B cell (primary cell): ENCODE data around the gene COPS4. TPM values are rescaled to one million over a fixed set of nuclear protein-coding genes. Genes with fewer than 3 reads are reported as not detected.

Source experiments
- ATAC-seq: fragments of 200-7000 bp; cut with Tn5 transposase; one replicate; pipeline ENCODE4 v1.10.0; 2021; ENCODE audit warnings: low read depth, mild to moderate bottlenecking, moderate number of reproducible peaks, moderate library complexity
- CTCF ChIA-PET: fragments of 350-600 bp; sonication (Branson Sonifier 250); formaldehyde crosslinking; loops from one replicate; lab custom pipeline; 2021; ENCODE audit warnings: antibody characterized with exemption, inconsistent platforms; lab: Charles Lee
- POLR2A ChIA-PET: fragments of 350-600 bp; sonication (Branson Sonifier 250); formaldehyde crosslinking; loops from one replicate; lab custom pipeline; 2021; ENCODE audit warnings: antibody characterized with exemption; lab: Charles Lee
- DNase-seq: peaks from one replicate; pipeline ENCODE4 v3.0.0; 2013
- H2AFZ ChIP-seq: 2 replicates; pipeline ENCODE4 v1.6.1; 2012; ENCODE audit warnings: mild to moderate bottlenecking, low read depth, low read length; ENCODE audit not compliant: insufficient read depth, poor library complexity, severe bottlenecking
- H3K27ac ChIP-seq, 2 donors: 1 replicate in 1 of 2; 2 replicates in 1 of 2; pipeline ENCODE4 v1.5.1; 2012 to 2013; ENCODE audit warnings: low read length in 2 of 2, mild to moderate bottlenecking in 2 of 2, moderate library complexity in 1 of 2
- H3K27me3 ChIP-seq, 4 experiments: fragments of 200-600 bp in 1 of 4; sonication (generic) in 1 of 4; replicated peaks in 1 of 4; 1 replicate in 2 of 4; 2 replicates in 2 of 4; pipeline versions ENCODE4 v1.6.1 to v1.7.0; 2013 to 2016; ENCODE audit warnings: low read length in 3 of 4, mild to moderate bottlenecking in 2 of 4, mixed read lengths in 1 of 4, moderate library complexity in 1 of 4; ENCODE audit not compliant: insufficient read depth in 4 of 4, control insufficient read depth in 3 of 4; ENCODE audit errors: control extremely low read depth in 1 of 4
- H3K36me3 ChIP-seq, 2 experiments: replicated peaks in 1 of 2; 1 replicate in 1 of 2; 2 replicates in 1 of 2; pipeline versions ENCODE4 v1.6.1 to v1.7.1; 2013; ENCODE audit warnings: low read length in 1 of 2; ENCODE audit not compliant: insufficient read depth in 2 of 2, control insufficient read depth in 1 of 2; ENCODE audit errors: control extremely low read depth in 1 of 2, extremely low read depth in 1 of 2
- H3K4me1 ChIP-seq, 2 donors: fragments of 200-600 bp in 1 of 2; sonication (generic) in 1 of 2; 1 replicate in 1 of 2; 2 replicates in 1 of 2; pipeline versions ENCODE4 v1.5.1 to v1.6.1; 2013 to 2017; ENCODE audit warnings: low read length in 2 of 2; ENCODE audit not compliant: control insufficient read depth in 2 of 2, insufficient read depth in 2 of 2
- H3K4me2 ChIP-seq: replicated peaks from 2 replicates; pipeline ENCODE3; 2012; ENCODE audit warnings: mild to moderate bottlenecking, low read depth, low read length; ENCODE audit not compliant: poor library complexity, severe bottlenecking
- H3K4me3 ChIP-seq, 5 experiments: fragments of 200-600 bp in 1 of 5; sonication (generic) in 1 of 5; 1 replicate in 3 of 5; 2 replicates in 2 of 5; pipeline versions ENCODE4 v1.5.1 to v1.7.0; 2011 to 2016; ENCODE audit warnings: low read length in 4 of 5, mild to moderate bottlenecking in 4 of 5, low read depth in 2 of 5, control low read depth in 1 of 5, moderate library complexity in 1 of 5; ENCODE audit not compliant: insufficient read depth in 1 of 5; ENCODE audit errors: control extremely low read depth in 1 of 5, extremely low read depth in 1 of 5
- H3K79me2 ChIP-seq: fragments of 200-600 bp; sonication (generic); one replicate; pipeline ENCODE4 v1.6.0; 2016; ENCODE audit warnings: low read length; ENCODE audit not compliant: control insufficient read depth, insufficient read depth
- H3K9ac ChIP-seq: fragments of 200-600 bp; sonication (generic); 2 replicates; pipeline ENCODE4 v1.6.1; 2017; ENCODE audit warnings: mild to moderate bottlenecking, low read length, moderate library complexity
- H3K9me3 ChIP-seq, 3 donors: one replicate each; pipeline versions ENCODE4 v1.6.1 to v1.7.1; 2013; ENCODE audit warnings: low read length in 2 of 3; ENCODE audit not compliant: control insufficient read depth in 2 of 3, insufficient read depth in 1 of 3; ENCODE audit errors: control extremely low read depth in 1 of 3
- H4K20me1 ChIP-seq: 2 replicates; pipeline ENCODE4 v1.6.0; 2012; ENCODE audit warnings: mild to moderate bottlenecking, low read length; ENCODE audit not compliant: insufficient read depth, control insufficient read depth, poor library complexity, severe bottlenecking
- H3K27ac Mint-ChIP-seq: one replicate; pipeline ENCODE4 v1.8.0; 2021; ENCODE audit warnings: mixed read lengths
- H3K27me3 Mint-ChIP-seq: one replicate; pipeline ENCODE4 v1.8.0; 2021; ENCODE audit warnings: mixed read lengths
- H3K4me1 Mint-ChIP-seq: one replicate; pipeline ENCODE4 v1.8.0; 2021; ENCODE audit warnings: mixed read lengths
- H3K4me3 Mint-ChIP-seq: one replicate; pipeline ENCODE4 v1.8.0; 2021; ENCODE audit warnings: mixed read lengths
- H3K9me3 Mint-ChIP-seq: one replicate; pipeline ENCODE4 v1.8.0; 2022; ENCODE audit warnings: mixed read lengths; ENCODE audit not compliant: insufficient read depth
- CTCF ChIP-seq: fragments of 200-600 bp; IDR thresholded peaks from one replicate; pipeline ENCODE4 v1.8.0; 2022; ENCODE audit warnings: antibody characterized with exemption, mild to moderate bottlenecking
- WGBS: methylation state at CpG from one replicate; pipeline ENCODE4 v1.1.5; 2013; ENCODE audit warnings: missing lambda C conversion rate; ENCODE audit not compliant: insufficient coverage; 5-methylcytosine and 5-hydroxymethylcytosine counted together
- intact Hi-C: fragments of 100-400 bp; cut with micrococcal nuclease; formaldehyde crosslinking; loops from one replicate; pipeline ENCODE4 v1.10.0; 2022
- polyA plus RNA-seq: library from polyadenylated mRNA; depleted of rRNA; stranded (reverse); fragments of >200 nt; gene quantifications from 2 replicates; pipeline ENCODE4 v1.2.3, GENCODE V29; 2012
- total RNA-seq, 2 donors: library from RNA; stranded (reverse); fragments of 120-200 nt in 1 of 2; gene quantifications; 1 replicate in 1 of 2; 2 replicates in 1 of 2; pipeline versions ENCODE4 v1.2.3 to v1.2.4, GENCODE V29; 2013 to 2022

The COPS4 gene
- total and polyA plus RNA-seq, 2 donors (not counting 1 experiment from before 2014, with no cell fraction given) = 12.0 to 24.5 TPM

GRCh38 chr4:83065266-83065665, 30.3 kb downstream of the COPS4 start:
- intact Hi-C loops = no loop called here
- POLR2A ChIA-PET = interaction anchor here (0.6 kb wide), 1 partner anchor 10 kb away, joined by 6 read pairs; no protein-coding TSS in a partner anchor
- no peaks in the 10 kb centered on the region for H3K4me1 Mint-ChIP-seq

More at GRCh38 chr4:83065266-83065665, 30.3 kb downstream of the COPS4 start:
- WGBS = no CpG with 5 or more reads among the region's 1 CpG
- Histone ChIP-seq H3K27me3 (no peaks in the 10 kb centered on the region), H3K4me3 (no peak overlapping the region), H3K79me2 (no peaks in the 10 kb centered on the region), H3K4me2 (no peak overlapping the region), H3K36me3 (peaks cover 9 to 54% of the 10 kb centered on the region in 2 experiments), H2AFZ (no peak overlapping the region), H3K4me1 (no peaks in the 10 kb centered on the region), H4K20me1 (no peaks in the 10 kb centered on the region), H3K9ac (no peak overlapping the region), H3K9me3 (no peaks in the 10 kb centered on the region), H3K27ac (no peak overlapping the region)
- no peak for ATAC-seq
- CTCF ChIA-PET = interaction anchor here (0.8 to 1.5 kb wide), 2 partner anchors 195 to 215 kb away, joined by 3 read pairs; no protein-coding TSS in a partner anchor
- TF ChIP-seq CTCF = no peak
- no peak for DNase-seq
- Mint-ChIP-seq H3K27ac (no peak overlapping the region), H3K9me3 (no peaks in the 10 kb centered on the region), H3K4me3 (no peak overlapping the region), H3K27me3 (no peaks in the 10 kb centered on the region)
